SU-DHL-6 (cell line): Measurements from ENCODE around the gene FKBP5.

Experiments
- H2AFZ ChIP-seq: fragments of 200-600 bp; sonication (generic); 2 replicates; pipeline ENCODE4 v1.6.1; 2014; ENCODE audit warnings: low read depth, mild to moderate bottlenecking, moderate library complexity, mixed read lengths, antibody characterized with exemption, low read length; ENCODE audit not compliant: severe bottlenecking
- H3F3A ChIP-seq: fragments of 200-600 bp; shearing (Covaris generic); 2 replicates; pipeline ENCODE4 v1.6.0; 2016; ENCODE audit warnings: antibody characterized with exemption, mild to moderate bottlenecking; ENCODE audit not compliant: insufficient read depth
- H3K27ac ChIP-seq: fragments of 200-600 bp; sonication (generic); 2 replicates; pipeline ENCODE4 v1.5.1; 2016; ENCODE audit warnings: low read depth, mild to moderate bottlenecking, low read length, moderate library complexity, mixed read lengths
- H3K27me3 ChIP-seq: fragments of 200-600 bp; sonication (generic), shearing (Covaris generic); 2 replicates; pipeline ENCODE4 v1.6.0; 2014; ENCODE audit warnings: mild to moderate bottlenecking, low read length
- H3K36me3 ChIP-seq: fragments of 200-600 bp; sonication (generic); 2 replicates; pipeline ENCODE4 v1.6.1; 2014; ENCODE audit warnings: mild to moderate bottlenecking, low read length, mixed read lengths
- H3K4me2 ChIP-seq: fragments of 300-600, 200-600 bp; shearing (Covaris generic), sonication (generic); 2 replicates; pipeline ENCODE4 v1.6.0; 2014; ENCODE audit warnings: low read length, low read depth, mild to moderate bottlenecking; ENCODE audit not compliant: poor library complexity, severe bottlenecking
- H3K4me3 ChIP-seq: fragments of 200-600 bp; sonication (generic); 2 replicates; pipeline ENCODE4 v1.5.1; 2014; ENCODE audit warnings: antibody characterized with exemption, low read length, mild to moderate bottlenecking, mixed read lengths; ENCODE audit not compliant: insufficient read depth, poor library complexity, severe bottlenecking
- H3K79me2 ChIP-seq: fragments of 200-600 bp; sonication (generic); 2 replicates; pipeline ENCODE4 v1.6.1; 2014; ENCODE audit warnings: mild to moderate bottlenecking, low read length, moderate library complexity; ENCODE audit not compliant: insufficient read depth
- H3K9ac ChIP-seq: fragments of 200-600 bp; sonication (generic); 2 replicates; pipeline ENCODE4 v1.7.0; 2014; ENCODE audit warnings: mild to moderate bottlenecking, low read length
- H3K9me2 ChIP-seq: fragments of 200-600 bp; sonication (generic); replicated peaks from 2 replicates; pipeline ENCODE4 v1.6.1; 2014; ENCODE audit warnings: low read length; ENCODE audit not compliant: insufficient read depth
- H3K9me3 ChIP-seq: fragments of 200-600 bp; sonication (generic); 2 replicates; pipeline ENCODE4 v1.6.1; 2014; ENCODE audit warnings: low read length, mixed read lengths; ENCODE audit not compliant: insufficient read depth
- H4K20me1 ChIP-seq: fragments of 200-600 bp; sonication (generic); 2 replicates; pipeline ENCODE4 v1.6.1; 2014; ENCODE audit warnings: low read depth, mild to moderate bottlenecking, antibody characterized with exemption, low read length, moderate library complexity, mixed read lengths
- CTCF ChIP-seq: fragments of 200-600 bp; sonication (generic); IDR thresholded peaks from one replicate; pipeline ENCODE4 v1.5.1; 2017; ENCODE audit warnings: antibody characterized with exemption, mild to moderate bottlenecking, low read length, moderate library complexity; ENCODE audit not compliant: insufficient read depth, poor library complexity, severe bottlenecking
- EZH2phosphoT487 ChIP-seq: fragments of 200-600 bp; sonication (generic), shearing (Covaris generic); conservative IDR thresholded peaks from 2 replicates; pipeline ENCODE4 v1.6.1; 2018; ENCODE audit warnings: mild to moderate bottlenecking, antibody characterized with exemption, low read length, moderate library complexity, mixed read lengths

Gene FKBP5

GRCh38 chr6:35590622-35591066 lies 98.1 kb downstream of the FKBP5 start:
- Histone ChIP-seq H3K27ac (no peak overlapping the region), H3K4me3 (no peak overlapping the region), H3K79me2 (no peaks in the 10 kb centered on the region; the same call in 1 of the 2 replicates), H3K4me2 (no peak overlapping the region), H3F3A (peaks cover 23% of the 10 kb centered on the region; the same call in 1 of the 2 replicates), H3K9me3 (no peaks in the 10 kb centered on the region), H2AFZ (no peak overlapping the region), H3K9me2 (no peaks in the 10 kb centered on the region), H3K9ac (no peak overlapping the region), H3K27me3 (no peaks in the 10 kb centered on the region), H3K36me3 (peaks cover 62% of the 10 kb centered on the region), H4K20me1 (no peaks in the 10 kb centered on the region; the same call in 1 of the 2 replicates)
- no peak for TF ChIP-seq EZH2phosphoT487

- no peak overlapping the region for H3K4me3 ChIP-seq
- TF ChIP-seq EZH2phosphoT487 (no peak), CTCF (no peak)
- peaks cover 62% of the 10 kb centered on the region for H3K36me3 ChIP-seq
- no peak overlapping the region for H3K27ac ChIP-seq
- H3F3A ChIP-seq: peaks cover 29% of the 10 kb centered on the region
- no peaks in the 10 kb centered on the region; the same call in 1 of the 2 replicates for H4K20me1 ChIP-seq
- H3K9ac ChIP-seq: no peak overlapping the region
- H2AFZ ChIP-seq: no peak overlapping the region
- no peaks in the 10 kb centered on the region for H3K27me3 ChIP-seq
- H3K9me2 ChIP-seq: no peaks in the 10 kb centered on the region
- H3K79me2 ChIP-seq: no peaks in the 10 kb centered on the region; the same call in 1 of the 2 replicates
- no peak overlapping the region for H3K4me2 ChIP-seq
- no peaks in the 10 kb centered on the region for H3K9me3 ChIP-seq
Observed at GRCh38 chr6:35589904-35590303, 98.8 kb downstream of the FKBP5 start.

GRCh38 chr6:35589201-35589739 lies 99.4 kb downstream of the FKBP5 start:
- Histone ChIP-seq H3K36me3 (peaks cover 62% of the 10 kb centered on the region), H2AFZ (no peak overlapping the region), H3K9me3 (no peaks in the 10 kb centered on the region), H3K4me3 (no peak overlapping the region), H3K4me2 (no peak overlapping the region), H3K9me2 (no peaks in the 10 kb centered on the region), H4K20me1 (no peaks in the 10 kb centered on the region), H3K9ac (no peak overlapping the region), H3K27ac (no peak overlapping the region), H3F3A (peaks cover 36% of the 10 kb centered on the region), H3K27me3 (no peaks in the 10 kb centered on the region), H3K79me2 (no peaks in the 10 kb centered on the region; the same call in 1 of the 2 replicates)
- TF ChIP-seq EZH2phosphoT487 (no peak), CTCF (no peak)

- no peak overlapping the region for H3K4me2 ChIP-seq
- TF ChIP-seq CTCF: no peak
- no peak for TF ChIP-seq EZH2phosphoT487
- H3K4me3 ChIP-seq: no peak overlapping the region
- H2AFZ ChIP-seq: no peak overlapping the region
- no peaks in the 10 kb centered on the region for H3K27me3 ChIP-seq
- peaks cover 40% of the 10 kb centered on the region for H3F3A ChIP-seq
- no peaks in the 10 kb centered on the region for H4K20me1 ChIP-seq
- peaks cover 63% of the 10 kb centered on the region for H3K36me3 ChIP-seq
- no peaks in the 10 kb centered on the region for H3K9me2 ChIP-seq
- no peaks in the 10 kb centered on the region for H3K9me3 ChIP-seq
- no peak overlapping the region for H3K27ac ChIP-seq
- H3K9ac ChIP-seq: no peak overlapping the region
- no peaks in the 10 kb centered on the region for H3K79me2 ChIP-seq
Observed at GRCh38 chr6:35587167-35587566, 101.5 kb downstream of the FKBP5 start.
